Fibroblast of mammary gland (primary cell): Measurements from ENCODE around the gene MRPL47.
A peak's percentile ranks its signal among the peaks of the same experiment; 100 is the strongest.

Experiments used
- DNase-seq: peaks from one replicate; pipeline ENCODE4 v3.0.0-alpha.2; 2010; ENCODE audit warnings: low read depth
- H3K4me3 ChIP-seq: 2 replicates; pipeline ENCODE4 v1.5.1; 2011; ENCODE audit warnings: low read depth, mild to moderate bottlenecking, low read length, moderate library complexity; ENCODE audit not compliant: control insufficient read depth
- CTCF ChIP-seq: conservative IDR thresholded peaks from 2 replicates; pipeline ENCODE4 v1.5.1; 2011; ENCODE audit warnings: low read depth, low read length, inconsistent platforms; ENCODE audit not compliant: control insufficient read depth, insufficient read depth

MRPL47 gene

GRCh38 chr3:179642871-179643270 lies 38.4 kb upstream of the MRPL47 start:
- H3K4me3 ChIP-seq: no peak overlapping the region
- TF ChIP-seq CTCF: no peak
- DNase-seq: no peak

GRCh38 chr3:179640469-179640868 lies 36.0 kb upstream of the MRPL47 start:
- TF ChIP-seq CTCF: no peak
- H3K4me3 ChIP-seq: no peak overlapping the region
- no peak for DNase-seq

GRCh38 chr3:179630753-179631451 lies 26.5 kb upstream of the MRPL47 start:
- H3K4me3 ChIP-seq: no peak overlapping the region
- DNase-seq: no peak
- TF ChIP-seq CTCF: no peak

- TF ChIP-seq CTCF: no peak
- H3K4me3 ChIP-seq: no peak overlapping the region
- no peak for DNase-seq
Observed at GRCh38 chr3:179624451-179624850, 20.0 kb upstream of the MRPL47 start.

GRCh38 chr3:179622023-179622422 lies 17.6 kb upstream of the MRPL47 start:
- no peak for TF ChIP-seq CTCF
- no peak for DNase-seq

GRCh38 chr3:179615458-179616173 lies 11.2 kb upstream of the MRPL47 start:
- DNase-seq: peak; percentile 7
- no peak for TF ChIP-seq CTCF
- H3K4me3 ChIP-seq: no peak overlapping the region

More at GRCh38 chr3:179622023-179622422, 17.6 kb upstream of the MRPL47 start:
- no peak overlapping the region for H3K4me3 ChIP-seq
